DMS114 treated with DMSO at 0.1 percent for 48 hours (cell line): Measurements from ENCODE around the gene MOV10.
"Not testable (repeated sequence)": the region's sequence is repeated elsewhere in the genome, so short reads cannot be mapped to it uniquely, and the experiment has no call there.

ENCODE experiments used
- DNase-seq: peaks from one replicate; lab custom pipeline; 2025; ENCODE audit not compliant: unreplicated experiment; lab: John Stamatoyannopoulos, UW

Gene MOV10

GRCh38 chr1:112712191-112712590 is 37.7 kb downstream of the MOV10 start:
- DNase-seq: no peak

GRCh38 chr1:112712701-112713128 is 38.3 kb downstream of the MOV10 start:
- DNase-seq: no peak

GRCh38 chr1:112713466-112714312 is 39.2 kb downstream of the MOV10 start:
- DNase-seq: no peak

- no peak for DNase-seq
Observed at GRCh38 chr1:112714313-112715263, 40.1 kb downstream of the MOV10 start.

GRCh38 chr1:112715264-112716053 is 41.0 kb downstream of the MOV10 start, which contains the start of gene PPM1J:
Gene PPM1J (minus strand): TSS chr1:112715332. CDS start chr1:112715301, 31 bp downstream.
- DNase-seq: peak; percentile 75

GRCh38 chr1:112716133-112716720 is 41.8 kb downstream of the MOV10 start:
- DNase-seq: peak; percentile 89

GRCh38 chr1:112717263-112717873 is 42.9 kb downstream of the MOV10 start:
- no peak for DNase-seq

GRCh38 chr1:112718691-112719418 is 44.4 kb downstream of the MOV10 start:
- DNase-seq: peak; percentile 52

GRCh38 chr1:112719706-112720105 is 45.2 kb downstream of the MOV10 start:
- no peak for DNase-seq

- DNase-seq: no peak
Observed at GRCh38 chr1:112720800-112721199, 46.3 kb downstream of the MOV10 start.

- not testable (repeated sequence) for DNase-seq
Observed at GRCh38 chr1:112721294-112721693, 46.8 kb downstream of the MOV10 start.

GRCh38 chr1:112721966-112722524 is 47.6 kb downstream of the MOV10 start:
- no peak for DNase-seq

GRCh38 chr1:112722601-112723510 is 48.4 kb downstream of the MOV10 start:
- DNase-seq: no peak

- DNase-seq: no peak
Observed at GRCh38 chr1:112723511-112723839, 49.0 kb downstream of the MOV10 start.

- not testable (repeated sequence) for DNase-seq
Observed at GRCh38 chr1:112724240-112724639, 49.8 kb downstream of the MOV10 start.

- no peak for DNase-seq
Observed at GRCh38 chr1:112727716-112728115, 53.3 kb downstream of the MOV10 start.

- DNase-seq: not testable (repeated sequence)
Observed at GRCh38 chr1:112728306-112728971, 54.0 kb downstream of the MOV10 start.
